Caco-2 (cell line): ENCODE results near the gene DNAJA3. TPM values are rescaled to one million over a fixed set of nuclear protein-coding genes. Genes with fewer than 3 reads are reported as not detected.

Experiments used
- BruUV-seq: library from RNA; stranded (reverse); fragments of 400-500 nt; replicated peaks from 2 replicates; lab custom pipeline; 2021; lab: Mats Ljungman, UMichigan
- CTCF ChIA-PET: fragments of 300-600 bp; sonication (Branson Sonifier 250); formaldehyde crosslinking; loops from one replicate; lab custom pipeline; 2022; ENCODE audit warnings: antibody characterized with exemption; lab: Charles Lee
- POLR2A ChIA-PET: fragments of 300-600 bp; sonication (Branson Sonifier 250); formaldehyde crosslinking; loops from one replicate; lab custom pipeline; 2022; ENCODE audit warnings: antibody characterized with exemption; lab: Charles Lee
- DNase-seq, 2 experiments: peaks; one replicate each; pipeline versions ENCODE4 v3.0.0 to v3.0.0-alpha.2; 2020 to 2022
- H3K27me3 ChIP-seq: replicated peaks from 2 replicates; pipeline ENCODE4 v1.6.0; 2011; ENCODE audit warnings: low read length; ENCODE audit not compliant: control insufficient read depth, insufficient read depth
- H3K36me3 ChIP-seq: 2 replicates; pipeline ENCODE4 v1.5.1; 2011; ENCODE audit warnings: low read length; ENCODE audit not compliant: control insufficient read depth, insufficient read depth
- H3K4me1 ChIP-seq: fragments of 250-450 bp; sonication (Bioruptor Pico); 2 replicates; pipeline ENCODE4 v1.5.1; 2020; ENCODE audit warnings: mild to moderate bottlenecking
- H3K4me3 ChIP-seq: 2 replicates; pipeline ENCODE4 v1.5.1; 2011; ENCODE audit warnings: low read depth, mild to moderate bottlenecking, control low read depth, low read length
- H3K9me3 ChIP-seq: fragments of 250-450 bp; sonication (Bioruptor Pico); 2 replicates; pipeline ENCODE4 v1.5.1; 2020; ENCODE audit warnings: mild to moderate bottlenecking, moderate library complexity
- H3K27ac Mint-ChIP-seq: one replicate; pipeline ENCODE4 v1.8.0; 2022; ENCODE audit warnings: mixed read lengths; ENCODE audit not compliant: unreplicated experiment
- H3K27me3 Mint-ChIP-seq: one replicate; pipeline ENCODE4 v1.8.0; 2022; ENCODE audit warnings: mixed read lengths; ENCODE audit not compliant: insufficient read depth, unreplicated experiment
- H3K36me3 Mint-ChIP-seq: one replicate; pipeline ENCODE4 v1.8.0; 2022; ENCODE audit warnings: mild to moderate bottlenecking, mixed read lengths; ENCODE audit not compliant: insufficient read depth, unreplicated experiment
- H3K4me1 Mint-ChIP-seq: one replicate; pipeline ENCODE4 v1.8.0; 2022; ENCODE audit warnings: low read depth, mixed read lengths; ENCODE audit not compliant: unreplicated experiment
- H3K4me3 Mint-ChIP-seq: one replicate; pipeline ENCODE4 v1.8.0; 2022; ENCODE audit warnings: mild to moderate bottlenecking, moderate library complexity, mixed read lengths; ENCODE audit not compliant: unreplicated experiment
- H3K9me3 Mint-ChIP-seq: one replicate; pipeline ENCODE4 v1.8.0; 2022; ENCODE audit warnings: mixed read lengths; ENCODE audit not compliant: unreplicated experiment
- CTCF ChIP-seq, 2 experiments: fragments of 200-600 bp in 1 of 2; IDR thresholded peaks; 1 replicate in 1 of 2; 2 replicates in 1 of 2; pipeline versions ENCODE4 v1.5.1 to v1.8.0; 2011 to 2022; ENCODE audit warnings: antibody characterized with exemption in 1 of 2, control low read depth in 1 of 2, inconsistent platforms in 1 of 2, low read depth in 1 of 2, low read length in 1 of 2, mild to moderate bottlenecking in 1 of 2, moderate library complexity in 1 of 2; ENCODE audit not compliant: insufficient read depth in 1 of 2, severe bottlenecking in 1 of 2, unreplicated experiment in 1 of 2
- intact Hi-C: fragments of 100-400 bp; cut with micrococcal nuclease; formaldehyde crosslinking; loops from one replicate; pipeline ENCODE4 v1.10.0; 2022; ENCODE audit not compliant: unreplicated experiment
- total RNA-seq: library from RNA; stranded (reverse); gene quantifications from 2 replicates; pipeline ENCODE4 v1.2.3, GENCODE V29; 2022

The DNAJA3 gene
- total RNA-seq, 1 experiment from 2014 or later = 77.1 TPM

GRCh38 chr16:4460936-4461249, 35.2 kb downstream of the DNAJA3 start:
- H3K4me3 Mint-ChIP-seq = no peak overlapping the region
- peaks cover 4% of the 10 kb centered on the region; the same call in 1 of the 2 replicates for H3K4me1 ChIP-seq
- intact Hi-C loops = no loop called here
- no peak for TF ChIP-seq CTCF (IDR thresholded peaks at IDR 0.05; ENCODE audit: insufficient read depth in 1 of 2, low read depth in 1 of 2, low read length in 1 of 2, severe bottlenecking in 1 of 2, unreplicated experiment in 1 of 2)
- no peak for DNase-seq
- H3K9me3 Mint-ChIP-seq = no peaks in the 10 kb centered on the region
- no peaks in the 10 kb centered on the region for H3K27me3 Mint-ChIP-seq
- peaks cover 1% of the 10 kb centered on the region; the same call in 1 of the 2 replicates for H3K36me3 ChIP-seq
- peaks cover 4% of the 10 kb centered on the region for H3K4me1 Mint-ChIP-seq
- H3K27me3 ChIP-seq = no peaks in the 10 kb centered on the region
- H3K4me3 ChIP-seq = no peak overlapping the region
- no peak overlapping the region for H3K27ac Mint-ChIP-seq
- no peaks in the 10 kb centered on the region for H3K9me3 ChIP-seq
- BruUV-seq = no TSS peak
- peaks cover 57% of the 10 kb centered on the region for H3K36me3 Mint-ChIP-seq
- CTCF ChIA-PET = interaction anchor here (0.6 to 0.7 kb wide), 2 partner anchors 86 to 771 kb away, joined by 3 to 5 read pairs; no protein-coding TSS in a partner anchor
- POLR2A ChIA-PET = no interaction called here

GRCh38 chr16:4461250-4462085, 35.8 kb downstream of the DNAJA3 start:
- Histone ChIP-seq H3K4me3 (no peak overlapping the region), H3K27me3 (no peaks in the 10 kb centered on the region), H3K36me3 (peaks cover 1% of the 10 kb centered on the region; the same call in 1 of the 2 replicates), H3K4me1 (peaks cover 4% of the 10 kb centered on the region; the same call in 1 of the 2 replicates), H3K9me3 (no peaks in the 10 kb centered on the region)
- Mint-ChIP-seq H3K9me3 (no peaks in the 10 kb centered on the region), H3K27ac (no peak overlapping the region), H3K27me3 (no peaks in the 10 kb centered on the region), H3K4me1 (peaks cover 4% of the 10 kb centered on the region), H3K36me3 (peaks cover 56% of the 10 kb centered on the region), H3K4me3 (no peak overlapping the region)
- intact Hi-C loops = no loop called here
- no peak for TF ChIP-seq CTCF (IDR thresholded peaks at IDR 0.05; ENCODE audit: insufficient read depth in 1 of 2, low read depth in 1 of 2, low read length in 1 of 2, severe bottlenecking in 1 of 2, unreplicated experiment in 1 of 2)
- BruUV-seq = no TSS peak
- POLR2A ChIA-PET = no interaction called here
- CTCF ChIA-PET = interaction anchor here (0.6 kb wide), 1 partner anchor 86 kb away, joined by 3 read pairs; no protein-coding TSS in a partner anchor
- no peak for DNase-seq

- Mint-ChIP-seq H3K9me3 (no peaks in the 10 kb centered on the region), H3K27me3 (no peaks in the 10 kb centered on the region), H3K27ac (peak overlapping the region; percentile 71), H3K4me1 (peaks cover 4% of the 10 kb centered on the region), H3K36me3 (peaks cover 51% of the 10 kb centered on the region), H3K4me3 (no peak overlapping the region)
- no TSS peak for BruUV-seq
- H3K9me3 ChIP-seq = no peaks in the 10 kb centered on the region
- no peaks in the 10 kb centered on the region for H3K27me3 ChIP-seq
- ChIA-PET POLR2A (interaction anchor here (0.6 kb wide), 1 partner anchor 28 kb away, joined by 3 read pairs; no protein-coding TSS in a partner anchor), CTCF (interaction anchor here (0.7 kb wide), 1 partner anchor 11 kb away, joined by 4 read pairs; the partner anchor contains the start of gene NMRAL1)
- peaks cover 4% of the 10 kb centered on the region; the same call in 1 of the 2 replicates for H3K4me1 ChIP-seq
- intact Hi-C loops = no loop called here
- H3K36me3 ChIP-seq = peaks cover 1% of the 10 kb centered on the region; the same call in 1 of the 2 replicates
- TF ChIP-seq CTCF (IDR thresholded peaks at IDR 0.05; ENCODE audit: insufficient read depth in 1 of 2, low read depth in 1 of 2, low read length in 1 of 2, severe bottlenecking in 1 of 2, unreplicated experiment in 1 of 2) = no peak
- no peak overlapping the region for H3K4me3 ChIP-seq
- no peak for DNase-seq
These were observed 38.0 kb downstream of the DNAJA3 start for GRCh38 chr16:4463522-4464163.
